K562 (cell line): ENCODE results near the gene DUS1L. TPM values are rescaled to one million over a fixed set of nuclear protein-coding genes. Genes with fewer than 3 reads are reported as not detected.
A peak's percentile ranks its signal among the peaks of the same experiment; 100 is the strongest.

Experiments
- CBFA2T2 ChIP-seq: fragments of 450-650 bp; conservative IDR thresholded peaks from 2 replicates; pipeline ENCODE4 v1.6.1; 2017; ENCODE audit warnings: mild to moderate bottlenecking
- COPS2 ChIP-seq: fragments of 450-650 bp; conservative IDR thresholded peaks from 2 replicates; pipeline ENCODE4 v1.6.1; 2016; ENCODE audit warnings: mild to moderate bottlenecking, moderate library complexity
- CUX1 ChIP-seq: fragments of 200-800 bp; sonication (Bioruptor generic); IDR thresholded peaks from 2 replicates; pipeline ENCODE4 v1.6.1; 2016; ENCODE audit warnings: missing genetic modification characterization, missing compliant biosample characterization
- GABPA ChIP-seq: fragments of 200-800 bp; sonication (Bioruptor generic); conservative IDR thresholded peaks from 2 replicates; pipeline ENCODE4 v1.6.1; 2016; ENCODE audit warnings: low read depth, missing genetic modification characterization, missing compliant biosample characterization
- GTF2A2 ChIP-seq: IDR thresholded peaks from 2 replicates; pipeline ENCODE4 v1.6.1; 2016; ENCODE audit warnings: mild to moderate bottlenecking, missing genetic modification characterization, missing compliant biosample characterization
- KLF10 ChIP-seq: fragments of 250-450 bp; sonication (Bioruptor Pico); IDR thresholded peaks from 2 replicates; pipeline ENCODE4 v1.6.1; 2021; ENCODE audit warnings: matching md5 sums
- L3MBTL2 ChIP-seq: fragments of 450-650 bp; IDR thresholded peaks from 2 replicates; pipeline ENCODE4 v1.6.1; 2016; ENCODE audit warnings: mild to moderate bottlenecking, moderate library complexity
- MCM7 ChIP-seq, 2 experiments: fragments of 450-650 bp; IDR thresholded peaks; 2 replicates each; pipeline ENCODE4 v1.6.1; 2016 to 2018
- THAP7 ChIP-seq: fragments of 250-450 bp; sonication (Bioruptor Pico); IDR thresholded peaks from 2 replicates; pipeline ENCODE4 v1.5.0; 2021
- THRA ChIP-seq: fragments of 450-650 bp; IDR thresholded peaks from 2 replicates; pipeline ENCODE4 v1.6.1; 2017; ENCODE audit warnings: mild to moderate bottlenecking, moderate library complexity
- THRB ChIP-seq: fragments of 450-650 bp; formaldehyde crosslinking; conservative IDR thresholded peaks from 2 replicates; pipeline ENCODE4 v1.4.0; 2022; ENCODE audit warnings: mild to moderate bottlenecking, missing genetic modification characterization
- ZNF23 ChIP-seq: fragments of 250-450 bp; sonication (Bioruptor Pico); IDR thresholded peaks from 2 replicates; pipeline ENCODE4 v1.4.0; 2020; ENCODE audit warnings: mild to moderate bottlenecking
- ZNF592 ChIP-seq: fragments of 450-650 bp; IDR thresholded peaks from 2 replicates; pipeline ENCODE4 v1.6.1; 2017; ENCODE audit warnings: antibody characterized with exemption, mild to moderate bottlenecking
- ZNF644 ChIP-seq: fragments of 200-800 bp; sonication (Bioruptor generic); IDR thresholded peaks from 2 replicates; pipeline ENCODE4 v1.6.1; 2016; ENCODE audit warnings: low read depth, missing genetic modification characterization, missing compliant biosample characterization
- ZSCAN29 ChIP-seq: fragments of 450-650 bp; IDR thresholded peaks from 2 replicates; pipeline ENCODE4 v1.6.1; 2017
- polyA plus RNA-seq, 8 experiments: library from polyadenylated mRNA; depleted of rRNA in 4 of 8; stranded (reverse) in 5 of 8; unstranded in 3 of 8; fragments of >200 nt; fragmentation: Nextera tagmentation in 2 of 8; fragmentation: Illumina TruSeq in 1 of 8; extraction: Ambion mirVana in 2 of 8; extraction: Trizol in 1 of 8; gene quantifications; 2 replicates each; pipeline versions ENCODE4 v1.2.1 to v1.2.3, GENCODE V29; 2011 to 2014; ENCODE audit warnings: inconsistent platforms in 1 of 8, missing spikeins in 1 of 8
- total RNA-seq, 7 experiments: library from RNA; depleted of rRNA in 6 of 7; stranded (reverse); fragments of >200 nt in 6 of 7; fragmentation: Illumina TruSeq in 2 of 7; extraction: Trizol in 2 of 7; gene quantifications; 2 replicates each; pipeline versions ENCODE4 v1.2.1 to v1.2.3, GENCODE V29; 2011 to 2021; ENCODE audit warnings: low replicate concordance in 1 of 7

Gene DUS1L
- total and polyA plus RNA-seq, 9 of the 15 experiments (the other 6 are each of a cell fraction or from before 2014, with no cell fraction given) = 7.8 to 210 (median 83.9) TPM

- TF ChIP-seq ZNF592 (peak; percentile 23; the same call in 1 of the 2 replicates), KLF10 (CRISPR knock-in tag) (no peak), CBFA2T2 (no peak), ZNF23 (CRISPR knock-in tag) (no peak), THAP7 (CRISPR knock-in tag) (no peak), COPS2 (no peak), GABPA (tag) (no peak; the same call in 1 of the 2 replicates), THRA (no peak), THRB (CRISPR knock-in tag) (no peak), MCM7 (IDR thresholded peaks at IDR 0.05) (no peak), ZSCAN29 (no peak), CUX1 (CRISPR knock-in tag) (no peak), ZNF644 (tag) (no peak), GTF2A2 (no peak), L3MBTL2 (peak; percentile 87)
Measured at GRCh38 chr17:82037092-82037888, 28.3 kb downstream of the DUS1L start, which contains the start of gene DCXR (continued).
